NCI-H1930 (cell line): ENCODE data around the gene BUD13.
A peak's percentile ranks its signal among the peaks of the same experiment; 100 is the strongest.
"Not testable (repeated sequence)": the region's sequence is repeated elsewhere in the genome, so short reads cannot be mapped to it uniquely, and the experiment has no call there.

Experiments used
- DNase-seq, 2 experiments: peaks; one replicate each; lab custom pipeline; 2025; lab: John Stamatoyannopoulos, UW

The BUD13 gene, protein sequence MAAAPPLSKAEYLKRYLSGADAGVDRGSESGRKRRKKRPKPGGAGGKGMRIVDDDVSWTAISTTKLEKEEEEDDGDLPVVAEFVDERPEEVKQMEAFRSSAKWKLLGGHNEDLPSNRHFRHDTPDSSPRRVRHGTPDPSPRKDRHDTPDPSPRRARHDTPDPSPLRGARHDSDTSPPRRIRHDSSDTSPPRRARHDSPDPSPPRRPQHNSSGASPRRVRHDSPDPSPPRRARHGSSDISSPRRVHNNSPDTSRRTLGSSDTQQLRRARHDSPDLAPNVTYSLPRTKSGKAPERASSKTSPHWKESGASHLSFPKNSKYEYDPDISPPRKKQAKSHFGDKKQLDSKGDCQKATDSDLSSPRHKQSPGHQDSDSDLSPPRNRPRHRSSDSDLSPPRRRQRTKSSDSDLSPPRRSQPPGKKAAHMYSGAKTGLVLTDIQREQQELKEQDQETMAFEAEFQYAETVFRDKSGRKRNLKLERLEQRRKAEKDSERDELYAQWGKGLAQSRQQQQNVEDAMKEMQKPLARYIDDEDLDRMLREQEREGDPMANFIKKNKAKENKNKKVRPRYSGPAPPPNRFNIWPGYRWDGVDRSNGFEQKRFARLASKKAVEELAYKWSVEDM

DNA sequence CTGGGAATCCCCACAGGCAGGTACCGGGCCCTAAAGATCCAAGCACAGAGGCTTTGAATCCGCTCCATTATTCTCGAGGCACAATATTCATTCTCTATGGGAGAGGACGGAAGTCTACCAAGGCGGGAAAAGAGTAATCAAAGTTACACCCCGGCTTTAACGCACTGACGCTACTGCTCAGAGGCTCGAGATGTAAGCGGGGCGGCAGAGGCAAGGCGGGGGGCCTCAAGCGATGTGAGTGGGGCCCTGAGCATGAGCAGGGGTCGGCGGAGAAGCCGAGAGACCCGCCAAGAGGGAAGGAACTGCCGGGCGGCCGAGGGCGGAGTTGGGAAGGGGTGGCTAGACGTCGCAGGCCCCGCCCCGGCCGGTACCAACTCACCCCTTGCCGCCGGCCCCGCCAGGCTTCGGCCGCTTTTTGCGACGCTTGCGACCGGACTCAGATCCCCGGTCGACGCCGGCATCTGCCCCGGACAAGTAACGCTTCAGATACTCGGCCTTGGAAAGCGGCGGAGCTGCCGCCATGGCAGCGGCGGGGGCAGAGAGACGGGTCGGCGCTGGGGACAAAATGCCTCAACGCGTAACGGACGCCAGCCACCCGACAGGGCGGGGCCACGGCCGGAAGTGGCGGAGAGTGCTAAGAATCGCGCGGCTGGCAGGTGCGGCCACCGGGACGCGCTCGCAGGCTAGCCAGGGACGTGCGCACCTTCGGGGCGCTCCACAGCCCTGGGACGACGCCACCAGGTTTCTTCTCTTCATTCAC, at the start of gene BUD13:
Gene BUD13 (minus strand): TSS at position 545 of the 760 bp plus-strand sequence. CDS start 23 bp downstream, at position 522.
- DNase-seq, result peak; percentile 79 to 85

DNA sequence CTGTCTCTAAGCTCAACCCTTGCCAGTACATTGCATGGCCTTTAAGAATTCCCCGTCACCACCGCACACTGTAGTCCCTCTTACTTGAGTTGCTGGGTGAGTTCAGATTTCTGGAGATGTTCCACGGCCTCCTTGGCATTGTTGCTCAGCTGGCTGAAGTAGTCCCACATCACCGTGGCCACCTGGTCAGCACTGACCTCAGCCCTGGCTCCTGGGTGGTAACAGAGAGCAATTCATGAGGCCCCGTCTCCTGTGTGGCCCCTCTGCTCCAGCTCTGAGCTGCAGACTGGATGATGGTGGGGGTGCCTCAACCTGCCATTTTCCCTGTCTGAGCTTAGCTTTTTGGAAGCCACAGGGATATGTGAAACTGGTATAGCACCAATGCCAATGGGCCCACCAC, 49.8 kb upstream of the BUD13 start:
- DNase-seq, result no peak

DNA sequence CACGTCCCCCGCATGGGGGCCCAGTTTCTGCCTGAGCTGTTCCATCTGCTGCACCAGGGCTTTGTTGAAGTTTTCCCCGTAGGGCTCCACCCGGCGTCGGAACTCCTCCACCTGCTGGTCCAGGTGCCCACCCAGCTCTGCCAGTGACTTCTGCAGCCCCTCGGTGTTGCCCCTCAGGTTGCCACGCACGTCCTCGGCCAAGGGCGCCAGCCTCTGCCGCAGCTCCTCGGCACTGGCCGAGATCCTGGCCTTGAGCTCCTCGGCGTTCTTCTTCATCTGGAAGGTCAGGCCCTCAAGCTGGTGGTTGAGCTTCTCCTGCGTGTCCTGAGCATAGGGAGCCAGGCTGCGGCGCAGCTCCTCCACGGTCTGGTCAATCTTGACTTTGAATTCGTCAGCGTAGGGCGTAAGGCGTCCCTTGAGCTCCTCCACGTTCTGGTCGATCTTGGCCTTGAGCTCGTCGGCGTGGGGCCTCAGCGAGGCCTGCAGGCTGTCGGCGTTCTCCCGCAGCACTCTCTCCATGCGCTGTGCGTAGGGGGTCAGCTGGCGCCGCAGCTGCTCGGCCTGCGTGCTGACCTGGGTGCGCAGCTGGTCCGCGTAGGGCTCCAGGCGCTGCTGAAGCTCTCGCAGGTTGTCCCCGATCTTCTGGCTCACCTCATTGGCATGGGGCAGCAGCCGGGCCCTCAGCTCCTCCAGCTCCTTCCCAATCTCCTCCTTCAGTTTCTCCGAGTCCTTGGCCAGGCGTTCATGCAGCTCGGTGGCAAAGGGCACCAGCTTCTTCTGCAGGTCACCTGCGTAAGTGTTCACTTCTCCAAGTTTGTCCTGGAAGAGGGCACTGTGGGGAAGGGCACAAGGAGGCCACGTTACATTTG, 48.5 kb upstream of the BUD13 start:
- no peak for DNase-seq

DNA sequence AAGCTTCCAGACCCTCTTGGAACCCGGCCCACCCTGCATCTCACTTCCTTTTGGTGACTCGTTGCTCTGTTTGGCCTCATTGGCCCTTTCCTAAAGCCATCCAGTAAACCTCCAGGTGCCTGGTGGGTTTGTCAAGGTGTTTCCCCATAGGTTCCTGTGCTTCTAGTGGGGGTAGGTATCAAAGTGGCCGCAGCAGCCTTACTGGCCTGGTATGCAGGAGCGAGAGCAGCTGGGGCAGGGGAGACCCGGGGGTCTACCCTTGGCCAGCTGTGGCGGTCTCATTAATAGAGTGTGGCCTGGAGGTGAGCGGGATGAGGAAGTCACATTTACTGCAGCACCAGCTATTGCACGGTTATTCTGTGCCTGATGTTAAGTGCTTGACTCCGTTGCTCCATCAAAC, 46.3 kb upstream of the BUD13 start:
- DNase-seq, result no peak

DNA sequence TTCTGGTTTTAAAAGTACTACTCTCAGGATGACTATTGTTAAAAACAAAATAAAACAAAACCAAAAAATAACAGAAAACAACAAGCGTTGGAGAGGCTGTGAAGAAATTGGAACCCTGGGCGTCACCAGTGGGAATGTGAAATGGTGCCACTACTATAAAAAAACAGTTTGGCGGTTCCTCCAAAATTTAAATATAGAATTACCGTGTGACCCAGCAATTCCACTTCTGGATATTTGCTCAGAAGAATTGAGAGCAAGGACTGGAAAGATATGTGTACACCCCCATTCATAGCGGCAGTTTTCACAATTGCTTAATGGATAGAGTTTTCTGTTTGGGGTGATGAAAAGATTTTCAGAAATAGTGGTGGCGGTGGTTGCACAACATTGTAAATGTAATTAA, 41.7 kb upstream of the BUD13 start:
- DNase-seq, result no peak

DNA sequence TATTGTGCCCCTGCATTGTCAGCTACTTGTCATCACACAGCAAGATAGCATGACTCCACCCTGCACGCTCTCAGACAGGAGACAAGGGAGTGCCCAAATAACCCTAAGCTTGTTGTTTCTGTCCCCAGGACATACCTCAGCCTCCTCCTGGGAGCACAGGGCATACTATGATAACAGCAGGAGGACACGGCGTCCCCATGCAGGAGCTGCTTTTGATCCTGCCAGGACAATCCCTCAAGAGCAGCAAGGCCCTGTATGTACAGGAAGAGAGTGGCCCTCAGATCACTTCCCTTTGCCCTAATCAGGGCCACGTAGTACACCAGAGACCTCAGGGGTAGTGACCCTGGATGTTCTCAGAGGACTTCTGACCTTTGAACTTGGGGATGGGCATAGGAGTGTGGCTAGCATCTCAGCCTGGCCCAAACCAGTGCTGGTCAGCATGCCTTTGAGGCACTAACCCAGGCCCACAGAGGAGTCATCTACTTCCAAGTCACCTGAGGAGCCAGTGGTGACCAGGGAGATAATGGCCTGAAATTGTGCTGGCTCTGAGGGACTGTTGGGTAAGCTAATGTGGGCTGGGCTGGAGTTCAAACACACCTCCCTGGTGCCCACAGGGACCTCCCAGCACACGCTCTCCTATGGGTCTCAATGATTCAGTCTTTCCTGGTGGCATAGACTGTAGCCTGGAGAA, 41.1 kb upstream of the BUD13 start:
- DNase-seq, result no peak

DNA sequence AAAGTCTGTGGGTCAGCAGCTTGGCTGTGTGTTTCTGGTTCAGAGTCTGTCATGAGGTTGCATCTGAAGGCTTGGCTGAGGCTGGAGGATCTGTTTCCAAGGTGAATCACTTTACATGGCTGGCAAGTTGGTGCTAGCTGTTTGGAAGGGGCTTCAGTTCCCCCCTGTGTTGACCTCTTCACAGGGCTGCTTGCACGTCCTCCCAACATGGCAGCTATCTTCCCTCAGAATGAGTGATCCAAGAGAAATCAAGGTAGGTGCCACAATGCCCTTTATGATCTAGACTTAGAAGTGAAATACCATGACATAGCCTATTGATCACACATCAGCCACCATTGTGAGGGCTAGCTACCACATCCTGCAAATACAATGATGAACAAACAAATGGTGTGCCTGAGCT, 40.4 kb upstream of the BUD13 start:
- DNase-seq, result no peak

DNA sequence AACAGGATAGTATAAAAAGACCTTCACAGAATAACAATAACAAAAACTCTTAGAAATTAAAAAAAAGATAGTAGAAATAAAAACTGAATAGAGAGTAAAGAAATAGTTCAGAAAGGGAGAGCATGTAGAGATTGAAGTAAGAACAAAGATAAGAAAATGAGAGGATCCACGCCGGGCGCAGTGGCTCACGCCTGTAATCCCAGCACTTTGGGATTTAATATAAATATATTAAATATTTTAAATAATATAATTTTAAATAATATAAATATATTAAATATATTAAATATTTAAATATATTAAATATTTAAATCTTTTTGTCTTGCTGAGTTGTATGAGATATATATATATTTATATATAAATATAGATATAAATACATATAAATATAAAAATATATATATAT, 39.3 kb upstream of the BUD13 start:
- DNase-seq, result no peak

DNA sequence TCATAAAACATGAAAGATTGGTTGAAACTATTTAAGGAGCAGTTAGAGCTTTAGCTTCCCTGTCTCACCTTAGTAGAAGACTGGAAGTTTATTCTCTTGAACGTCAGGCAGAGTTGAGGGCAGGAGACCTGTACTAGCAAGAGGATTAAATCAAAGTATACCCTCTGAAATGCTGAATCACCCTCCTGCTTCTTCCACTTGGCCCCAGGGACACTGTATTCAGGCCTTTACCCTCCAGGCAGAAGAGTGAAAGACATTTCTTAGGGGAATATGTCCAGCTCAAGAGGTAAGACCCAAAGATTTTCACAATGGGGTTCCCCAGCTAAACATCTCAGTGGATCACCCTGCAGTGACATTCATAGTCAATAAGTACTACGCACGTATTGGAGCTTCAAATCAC, 38.4 kb upstream of the BUD13 start:
- DNase-seq, result no peak

DNA sequence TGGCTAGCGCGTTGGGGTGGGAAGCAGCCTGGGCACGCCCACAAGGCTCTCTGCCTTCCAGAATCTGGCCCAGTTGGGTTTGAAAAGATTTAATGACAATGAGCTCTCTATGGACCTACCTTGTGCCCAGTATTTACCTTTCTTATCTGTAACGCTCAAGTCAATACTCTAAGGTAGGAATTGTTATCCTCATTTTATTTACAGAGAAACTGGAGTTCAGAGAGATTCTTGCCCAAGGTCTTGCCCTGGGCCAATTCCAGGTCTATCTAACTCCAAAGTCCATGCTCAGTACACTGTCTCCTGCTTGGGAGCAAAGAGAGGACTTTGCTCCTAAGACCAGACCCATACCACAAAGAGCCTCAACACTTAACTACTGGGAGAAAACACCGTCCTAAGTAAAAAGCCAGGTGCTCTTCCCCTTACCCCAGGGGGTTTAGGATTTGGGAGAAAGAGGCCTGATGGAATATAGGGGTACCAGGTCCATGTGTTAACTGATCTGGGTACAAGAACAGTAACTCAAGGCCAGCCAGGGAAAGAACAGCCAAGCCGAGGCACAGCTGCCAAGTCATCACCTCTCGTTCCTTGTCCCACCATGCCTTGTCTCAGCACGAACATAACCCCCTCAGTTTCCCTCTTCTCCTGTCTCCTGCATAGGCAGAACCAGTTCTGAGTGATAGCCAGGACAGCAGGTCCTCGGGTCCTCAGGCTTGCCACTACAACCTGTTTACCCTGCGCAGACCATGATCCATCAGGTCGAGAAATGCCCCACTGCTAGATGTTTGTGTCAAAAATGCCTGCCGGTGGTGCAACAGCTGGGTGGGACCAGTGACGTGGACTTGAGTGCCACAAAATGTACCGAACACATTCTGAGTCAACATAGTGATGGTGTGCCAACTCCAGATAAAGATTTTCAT, 35.7 kb upstream of the BUD13 start:
- DNase-seq, result no peak

DNA sequence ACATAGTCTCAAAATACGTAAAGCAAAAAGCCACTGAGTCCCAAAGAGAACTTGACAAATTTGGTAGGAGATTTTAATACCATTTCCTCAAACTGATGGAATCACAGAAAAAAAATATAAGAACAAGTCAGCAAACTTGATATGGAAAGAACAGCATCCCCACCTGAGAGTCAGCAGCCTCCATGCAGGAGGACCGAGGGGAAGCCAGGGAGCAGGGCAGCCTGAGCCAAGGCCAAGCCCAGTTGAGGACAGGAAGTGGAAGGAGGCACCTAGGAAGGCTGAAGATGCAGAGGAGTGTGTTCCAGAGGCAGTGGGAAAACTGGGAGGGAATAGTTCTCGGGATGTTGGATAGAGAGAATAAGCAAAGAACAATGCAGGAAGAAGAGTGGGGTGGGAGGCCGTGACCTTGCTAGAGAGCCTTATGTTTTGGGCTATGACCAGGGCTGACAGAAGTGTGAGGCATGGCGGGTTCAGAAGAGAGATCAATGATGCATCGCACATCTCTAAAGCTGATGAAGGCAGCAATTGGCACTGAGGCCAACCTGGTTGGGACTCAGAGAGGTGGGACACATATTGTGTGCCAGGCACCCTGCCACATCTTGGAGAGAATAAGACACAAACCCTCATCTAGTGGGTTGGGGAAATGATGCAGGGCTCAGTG, 34.9 kb upstream of the BUD13 start:
- DNase-seq, result no peak

DNA sequence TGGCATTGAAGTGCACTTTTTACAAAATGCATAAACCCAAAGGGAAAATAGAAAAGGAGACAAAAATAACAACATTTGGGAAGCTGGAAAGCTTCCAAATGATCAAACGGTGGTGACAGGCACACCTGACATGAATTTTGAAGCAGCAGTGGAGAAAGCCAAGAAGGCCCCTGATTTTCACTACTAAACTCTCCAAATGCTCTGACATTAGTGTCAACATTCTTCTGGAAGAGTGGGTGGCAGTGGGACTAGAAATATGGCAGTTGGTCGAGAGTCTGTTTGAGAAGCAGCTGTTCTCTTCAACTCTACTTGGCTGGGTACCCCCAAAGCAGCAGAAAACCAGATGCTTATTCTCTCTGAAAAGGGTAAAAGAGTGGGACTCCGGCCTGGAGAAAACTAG, 31.2 kb upstream of the BUD13 start:
- DNase-seq, result no peak

DNA sequence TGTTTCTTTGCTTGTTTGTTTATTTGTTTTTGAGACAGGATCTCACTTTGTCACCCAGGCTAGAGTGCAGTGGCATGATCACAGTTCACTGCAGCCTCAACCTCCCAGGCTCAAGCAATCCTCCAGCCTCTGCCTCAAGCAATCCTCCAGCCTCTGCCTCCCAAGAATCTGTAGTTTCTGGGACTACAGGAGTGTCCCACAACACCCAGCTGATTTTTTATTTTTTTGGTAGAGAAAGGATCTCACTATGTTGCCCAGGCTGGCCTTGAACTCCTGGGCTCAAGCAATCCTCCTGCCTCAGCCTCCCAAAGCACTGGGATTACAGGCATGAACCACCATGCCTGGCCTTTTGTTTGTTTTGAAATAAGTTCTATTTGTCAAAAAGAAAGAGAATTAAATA, 28.9 kb upstream of the BUD13 start:
- not testable (repeated sequence) for DNase-seq

DNA sequence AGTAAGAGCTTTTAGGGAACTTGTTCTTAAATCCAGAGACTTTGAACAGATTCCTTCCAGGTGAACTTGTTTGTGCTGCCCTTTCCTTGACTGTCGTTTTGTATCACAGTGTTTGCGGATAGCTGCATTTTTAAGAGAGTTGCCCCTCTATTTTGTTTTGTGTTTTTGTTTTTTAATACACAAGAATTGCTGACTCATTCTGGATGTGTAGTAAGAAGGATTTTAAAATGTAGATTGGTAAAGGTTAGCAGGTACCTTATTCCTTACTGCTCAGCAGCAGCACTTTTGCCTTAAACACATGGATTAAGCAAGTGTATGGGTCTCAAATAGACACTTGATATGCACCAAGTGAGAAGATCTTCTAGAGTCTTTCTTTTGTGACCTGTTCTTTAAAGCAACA, 27.8 kb upstream of the BUD13 start:
- DNase-seq, result no peak

DNA sequence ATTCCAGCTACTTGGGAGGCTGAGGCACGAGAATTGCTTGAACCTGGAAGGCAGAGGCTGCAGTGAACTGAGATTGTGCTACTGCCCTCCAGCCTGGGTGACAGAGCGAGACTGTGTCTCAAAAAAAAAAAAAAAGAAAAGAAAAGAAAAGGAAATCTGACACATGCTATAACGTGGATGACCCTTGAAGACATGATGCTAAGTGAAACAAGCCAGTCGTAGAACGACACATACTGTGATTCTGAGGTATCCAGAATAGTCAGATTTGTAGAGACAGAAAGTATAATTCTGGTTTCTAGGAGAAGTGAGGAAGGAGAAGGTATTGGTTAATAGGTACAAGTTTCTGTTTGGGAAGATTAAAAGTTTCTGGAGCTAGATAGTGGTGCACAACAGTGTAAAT, 25.6 kb upstream of the BUD13 start:
- no peak for DNase-seq

DNA sequence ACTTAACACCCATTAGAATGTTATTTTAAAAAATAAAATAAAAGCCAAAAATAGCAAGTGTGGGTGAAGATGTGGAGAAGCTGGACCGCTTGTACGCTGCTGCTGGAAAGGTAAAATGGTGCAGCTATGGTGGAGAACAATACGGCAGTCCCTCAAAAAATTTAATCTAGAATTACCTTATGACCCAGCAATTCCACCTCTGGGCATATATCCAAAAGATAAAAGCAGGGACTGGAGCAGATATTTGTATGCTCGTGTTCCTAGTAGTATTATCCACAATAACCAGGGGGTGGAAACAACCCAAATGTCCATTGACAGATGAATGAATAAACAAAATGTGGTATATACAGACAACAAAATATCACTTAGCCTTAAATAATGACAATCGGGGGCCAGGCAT, 25.0 kb upstream of the BUD13 start:
- DNase-seq, result no peak

DNA sequence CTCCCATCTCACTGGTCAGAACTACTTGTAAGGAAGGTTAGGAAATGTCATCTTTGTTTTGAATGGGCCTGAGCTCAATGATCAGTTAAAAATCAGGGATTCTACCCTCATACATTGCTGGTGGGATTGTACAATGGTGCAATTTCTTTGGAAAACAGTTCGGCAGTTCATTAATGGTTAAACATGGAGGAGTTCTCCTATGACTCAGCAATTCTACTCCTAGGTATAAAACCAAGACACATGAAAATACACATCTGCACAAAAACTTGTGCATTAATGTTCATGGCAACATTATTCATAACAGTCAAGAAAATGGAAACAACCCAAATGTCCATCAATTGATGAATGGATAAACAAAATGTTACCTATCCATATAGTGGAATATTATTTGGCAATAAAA, 23.8 kb upstream of the BUD13 start:
- no peak for DNase-seq

DNA sequence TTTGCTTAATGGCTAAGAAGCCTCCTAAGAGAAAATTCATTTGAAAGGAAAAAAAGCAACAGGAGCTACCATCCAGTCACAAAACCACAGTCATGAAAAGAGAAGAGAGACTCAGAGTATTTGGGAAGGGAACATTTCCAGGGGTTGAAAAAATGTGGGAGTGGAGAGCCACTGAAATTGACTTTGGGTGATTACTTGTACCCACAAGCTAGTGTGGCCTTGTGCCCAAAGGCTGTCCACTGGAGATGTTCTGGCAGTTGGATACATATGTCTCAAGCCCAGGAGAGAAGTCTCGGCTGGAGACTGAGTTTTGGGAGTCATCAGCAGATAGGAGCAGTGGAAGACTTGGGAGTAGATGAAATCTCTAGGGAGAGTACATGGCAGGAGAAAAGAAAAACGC, 22.1 kb upstream of the BUD13 start:
- DNase-seq, result no peak

DNA sequence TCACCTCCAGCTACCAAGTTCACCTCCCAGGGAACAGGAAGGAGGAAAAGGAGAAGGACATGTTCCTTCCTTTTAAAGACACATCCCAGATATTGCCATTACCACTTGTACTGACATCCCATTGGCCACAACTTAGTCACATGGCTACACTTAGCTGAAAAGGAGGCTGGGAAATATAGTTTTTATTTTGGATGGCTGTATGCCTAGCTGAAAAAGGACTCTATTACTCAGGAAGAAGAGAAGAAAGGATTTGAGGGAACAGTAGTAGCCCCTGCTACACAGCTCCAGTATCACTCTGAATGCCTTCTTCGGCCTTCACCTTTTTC, 20.9 kb upstream of the BUD13 start:
- DNase-seq, result no peak
